ENCODE measurements around the gene WNT10A. TPM values are rescaled to one million over a fixed set of nuclear protein-coding genes. Genes with fewer than 3 reads are reported as not detected.

Gene WNT10A
- total and polyA plus RNA-seq, 2 of the 8 experiments (the other 6 are each of a cell fraction or from before 2014, with no cell fraction given) = 0.05 TPM; not detected in 1

DNA sequence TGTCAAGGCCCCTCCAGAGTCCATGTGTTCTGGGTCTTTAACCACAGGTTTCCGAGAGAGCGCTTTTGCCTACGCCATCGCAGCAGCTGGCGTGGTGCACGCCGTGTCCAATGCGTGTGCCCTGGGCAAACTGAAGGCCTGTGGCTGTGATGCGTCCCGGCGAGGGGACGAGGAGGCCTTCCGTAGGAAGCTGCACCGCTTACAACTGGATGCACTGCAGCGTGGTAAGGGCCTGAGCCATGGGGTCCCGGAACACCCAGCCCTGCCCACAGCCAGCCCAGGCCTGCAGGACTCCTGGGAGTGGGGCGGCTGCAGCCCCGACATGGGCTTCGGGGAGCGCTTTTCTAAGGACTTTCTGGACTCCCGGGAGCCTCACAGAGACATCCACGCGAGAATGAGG lies 9.3 kb downstream of the WNT10A start (continued):
- TF ChIP-seq, protein P1, sequence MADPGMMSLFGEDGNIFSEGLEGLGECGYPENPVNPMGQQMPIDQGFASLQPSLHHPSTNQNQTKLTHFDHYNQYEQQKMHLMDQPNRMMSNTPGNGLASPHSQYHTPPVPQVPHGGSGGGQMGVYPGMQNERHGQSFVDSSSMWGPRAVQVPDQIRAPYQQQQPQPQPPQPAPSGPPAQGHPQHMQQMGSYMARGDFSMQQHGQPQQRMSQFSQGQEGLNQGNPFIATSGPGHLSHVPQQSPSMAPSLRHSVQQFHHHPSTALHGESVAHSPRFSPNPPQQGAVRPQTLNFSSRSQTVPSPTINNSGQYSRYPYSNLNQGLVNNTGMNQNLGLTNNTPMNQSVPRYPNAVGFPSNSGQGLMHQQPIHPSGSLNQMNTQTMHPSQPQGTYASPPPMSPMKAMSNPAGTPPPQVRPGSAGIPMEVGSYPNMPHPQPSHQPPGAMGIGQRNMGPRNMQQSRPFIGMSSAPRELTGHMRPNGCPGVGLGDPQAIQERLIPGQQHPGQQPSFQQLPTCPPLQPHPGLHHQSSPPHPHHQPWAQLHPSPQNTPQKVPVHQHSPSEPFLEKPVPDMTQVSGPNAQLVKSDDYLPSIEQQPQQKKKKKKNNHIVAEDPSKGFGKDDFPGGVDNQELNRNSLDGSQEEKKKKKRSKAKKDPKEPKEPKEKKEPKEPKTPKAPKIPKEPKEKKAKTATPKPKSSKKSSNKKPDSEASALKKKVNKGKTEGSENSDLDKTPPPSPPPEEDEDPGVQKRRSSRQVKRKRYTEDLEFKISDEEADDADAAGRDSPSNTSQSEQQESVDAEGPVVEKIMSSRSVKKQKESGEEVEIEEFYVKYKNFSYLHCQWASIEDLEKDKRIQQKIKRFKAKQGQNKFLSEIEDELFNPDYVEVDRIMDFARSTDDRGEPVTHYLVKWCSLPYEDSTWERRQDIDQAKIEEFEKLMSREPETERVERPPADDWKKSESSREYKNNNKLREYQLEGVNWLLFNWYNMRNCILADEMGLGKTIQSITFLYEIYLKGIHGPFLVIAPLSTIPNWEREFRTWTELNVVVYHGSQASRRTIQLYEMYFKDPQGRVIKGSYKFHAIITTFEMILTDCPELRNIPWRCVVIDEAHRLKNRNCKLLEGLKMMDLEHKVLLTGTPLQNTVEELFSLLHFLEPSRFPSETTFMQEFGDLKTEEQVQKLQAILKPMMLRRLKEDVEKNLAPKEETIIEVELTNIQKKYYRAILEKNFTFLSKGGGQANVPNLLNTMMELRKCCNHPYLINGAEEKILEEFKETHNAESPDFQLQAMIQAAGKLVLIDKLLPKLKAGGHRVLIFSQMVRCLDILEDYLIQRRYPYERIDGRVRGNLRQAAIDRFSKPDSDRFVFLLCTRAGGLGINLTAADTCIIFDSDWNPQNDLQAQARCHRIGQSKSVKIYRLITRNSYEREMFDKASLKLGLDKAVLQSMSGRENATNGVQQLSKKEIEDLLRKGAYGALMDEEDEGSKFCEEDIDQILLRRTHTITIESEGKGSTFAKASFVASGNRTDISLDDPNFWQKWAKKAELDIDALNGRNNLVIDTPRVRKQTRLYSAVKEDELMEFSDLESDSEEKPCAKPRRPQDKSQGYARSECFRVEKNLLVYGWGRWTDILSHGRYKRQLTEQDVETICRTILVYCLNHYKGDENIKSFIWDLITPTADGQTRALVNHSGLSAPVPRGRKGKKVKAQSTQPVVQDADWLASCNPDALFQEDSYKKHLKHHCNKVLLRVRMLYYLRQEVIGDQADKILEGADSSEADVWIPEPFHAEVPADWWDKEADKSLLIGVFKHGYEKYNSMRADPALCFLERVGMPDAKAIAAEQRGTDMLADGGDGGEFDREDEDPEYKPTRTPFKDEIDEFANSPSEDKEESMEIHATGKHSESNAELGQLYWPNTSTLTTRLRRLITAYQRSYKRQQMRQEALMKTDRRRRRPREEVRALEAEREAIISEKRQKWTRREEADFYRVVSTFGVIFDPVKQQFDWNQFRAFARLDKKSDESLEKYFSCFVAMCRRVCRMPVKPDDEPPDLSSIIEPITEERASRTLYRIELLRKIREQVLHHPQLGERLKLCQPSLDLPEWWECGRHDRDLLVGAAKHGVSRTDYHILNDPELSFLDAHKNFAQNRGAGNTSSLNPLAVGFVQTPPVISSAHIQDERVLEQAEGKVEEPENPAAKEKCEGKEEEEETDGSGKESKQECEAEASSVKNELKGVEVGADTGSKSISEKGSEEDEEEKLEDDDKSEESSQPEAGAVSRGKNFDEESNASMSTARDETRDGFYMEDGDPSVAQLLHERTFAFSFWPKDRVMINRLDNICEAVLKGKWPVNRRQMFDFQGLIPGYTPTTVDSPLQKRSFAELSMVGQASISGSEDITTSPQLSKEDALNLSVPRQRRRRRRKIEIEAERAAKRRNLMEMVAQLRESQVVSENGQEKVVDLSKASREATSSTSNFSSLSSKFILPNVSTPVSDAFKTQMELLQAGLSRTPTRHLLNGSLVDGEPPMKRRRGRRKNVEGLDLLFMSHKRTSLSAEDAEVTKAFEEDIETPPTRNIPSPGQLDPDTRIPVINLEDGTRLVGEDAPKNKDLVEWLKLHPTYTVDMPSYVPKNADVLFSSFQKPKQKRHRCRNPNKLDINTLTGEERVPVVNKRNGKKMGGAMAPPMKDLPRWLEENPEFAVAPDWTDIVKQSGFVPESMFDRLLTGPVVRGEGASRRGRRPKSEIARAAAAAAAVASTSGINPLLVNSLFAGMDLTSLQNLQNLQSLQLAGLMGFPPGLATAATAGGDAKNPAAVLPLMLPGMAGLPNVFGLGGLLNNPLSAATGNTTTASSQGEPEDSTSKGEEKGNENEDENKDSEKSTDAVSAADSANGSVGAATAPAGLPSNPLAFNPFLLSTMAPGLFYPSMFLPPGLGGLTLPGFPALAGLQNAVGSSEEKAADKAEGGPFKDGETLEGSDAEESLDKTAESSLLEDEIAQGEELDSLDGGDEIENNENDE (IDR thresholded peaks at IDR 0.05; ENCODE audit: insufficient replicate concordance, low read length) = no peak
- TF ChIP-seq SIN3A (conservative IDR thresholded peaks at IDR 0.05 in 1 of 2, IDR thresholded peaks at IDR 0.05 in 1 of 2; ENCODE audit: low read depth in 1 of 2, low read length in 2 of 2) = no peak
- no peak for TF ChIP-seq FOSL1 (IDR thresholded peaks at IDR 0.05; ENCODE audit: insufficient read depth, low read depth, low read length)
- no peak for TF ChIP-seq POLR2AphosphoS5 (IDR thresholded peaks at IDR 0.05; ENCODE audit: low read depth, low read length)
- no peak for TF ChIP-seq SP1 (IDR thresholded peaks at IDR 0.05; ENCODE audit: low read depth, low read length)
- TF ChIP-seq CEBPB (IDR thresholded peaks at IDR 0.05; ENCODE audit: low read depth, low read length) = no peak
- TF ChIP-seq BCL11A (IDR thresholded peaks at IDR 0.05; ENCODE audit: low read depth in 2 of 2, low read length in 2 of 2) = no peak

Measured in H1 (cell line).